GM21423 (cell line): ENCODE measurements around the gene JCAD.
"Not testable (repeated sequence)": the region's sequence is repeated elsewhere in the genome, so short reads cannot be mapped to it uniquely, and the experiment has no call there.

ENCODE experiments used
- ATAC-seq: cut with Tn5 transposase; IDR thresholded peaks from one replicate; pipeline ENCODE4 v1.9.1; 2021; ENCODE audit warnings: mild to moderate bottlenecking, moderate library complexity; ENCODE audit not compliant: unreplicated experiment

Gene JCAD, protein sequence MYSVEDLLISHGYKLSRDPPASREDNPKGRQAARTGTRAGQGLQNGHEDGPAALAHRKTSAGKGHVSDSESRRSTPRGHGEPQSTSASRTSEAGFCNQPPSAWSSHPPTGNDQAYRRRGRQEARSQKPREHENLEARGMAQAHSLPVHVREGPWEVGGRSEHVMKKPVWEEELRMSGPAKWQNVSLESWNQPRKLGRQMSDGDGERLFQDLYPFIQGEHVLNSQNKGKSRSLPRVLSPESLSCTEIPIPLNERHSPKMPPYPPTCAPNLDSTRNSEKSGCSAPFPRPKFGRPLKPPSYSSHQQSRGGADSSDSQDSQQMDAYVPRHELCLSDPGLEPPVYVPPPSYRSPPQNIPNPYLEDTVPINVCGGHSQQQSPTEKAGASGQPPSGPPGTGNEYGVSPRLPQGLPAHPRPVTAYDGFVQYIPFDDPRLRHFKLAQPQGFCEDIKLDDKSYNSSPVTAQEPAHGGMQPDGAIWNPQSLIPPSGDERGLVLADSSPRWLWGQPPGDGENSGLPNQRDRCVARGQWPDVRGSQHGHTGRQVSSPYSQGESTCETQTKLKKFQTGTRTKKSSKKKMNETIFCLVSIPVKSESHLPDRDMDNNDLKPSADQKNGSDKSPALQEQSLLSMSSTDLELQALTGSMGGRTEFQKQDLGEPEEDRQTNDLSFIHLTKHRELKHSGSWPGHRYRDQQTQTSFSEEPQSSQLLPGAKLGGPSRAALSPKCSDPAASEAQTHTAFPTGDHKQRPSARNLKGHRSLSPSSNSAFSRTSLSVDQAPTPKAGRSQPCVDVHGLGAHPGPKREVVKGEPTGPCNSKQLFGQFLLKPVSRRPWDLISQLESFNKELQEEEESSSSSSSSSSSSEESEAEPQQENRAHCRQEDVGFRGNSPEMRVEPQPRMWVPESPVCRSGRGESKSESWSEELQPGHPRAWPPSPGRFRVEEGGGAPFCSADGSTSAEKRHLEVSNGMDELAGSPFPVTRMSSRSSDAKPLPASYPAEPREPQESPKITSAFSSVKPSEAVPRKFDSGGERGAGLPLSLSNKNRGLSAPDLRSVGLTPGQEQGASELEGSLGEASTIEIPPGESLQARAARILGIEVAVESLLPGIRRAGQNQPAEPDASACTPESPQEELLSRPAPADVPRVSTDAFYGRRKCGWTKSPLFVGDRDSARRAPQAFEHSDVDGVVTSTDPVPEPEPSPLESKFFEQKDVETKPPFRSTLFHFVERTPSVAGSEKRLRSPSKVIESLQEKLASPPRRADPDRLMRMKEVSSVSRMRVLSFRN (N-terminal part only)

DNA sequence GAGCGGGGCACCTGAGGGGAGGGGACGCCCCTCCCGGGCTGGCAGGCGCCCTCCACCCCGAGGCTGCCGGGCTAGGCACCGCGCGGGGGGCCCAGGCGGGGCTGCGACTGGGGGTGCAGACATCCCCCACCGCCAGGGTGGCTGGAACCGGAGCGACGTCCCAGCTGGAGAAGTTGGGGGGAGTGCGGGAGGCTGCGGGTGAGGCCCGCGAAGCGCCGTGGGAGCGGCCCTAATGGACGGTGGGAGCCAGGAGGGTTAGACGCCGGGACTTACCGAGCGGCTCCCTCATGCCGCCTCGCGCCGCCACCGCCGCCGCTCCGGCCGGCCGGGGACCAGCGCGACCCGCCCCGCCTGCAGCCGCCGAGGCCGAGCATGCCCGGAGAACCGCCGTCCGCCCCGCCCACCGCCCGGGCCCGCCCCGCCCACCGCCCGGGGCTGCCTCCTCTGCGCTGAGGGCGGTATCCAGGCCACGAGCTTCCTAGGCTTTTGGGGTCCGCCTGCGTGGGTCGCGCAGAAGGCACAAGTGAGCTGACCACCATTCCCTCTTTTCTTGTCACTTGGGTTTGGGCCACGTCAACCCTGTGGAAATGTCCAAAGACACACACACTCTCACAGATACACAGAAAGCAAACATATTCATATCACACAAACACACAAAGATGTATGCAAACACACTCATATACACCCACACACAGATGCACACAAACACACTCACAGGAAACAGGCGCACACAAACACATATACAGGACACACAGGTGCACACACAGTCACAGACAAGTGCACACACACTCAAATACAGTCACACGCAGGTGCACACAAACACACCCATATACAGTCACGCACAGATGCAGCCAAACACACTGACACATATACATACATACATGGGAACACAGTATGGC, at the start of gene JCAD:
Gene JCAD (minus strand): TSS at position 378 of the 899 bp plus-strand sequence. CDS start 11,774 bp downstream, outside the sequence.
- peak; percentile 70 for ATAC-seq

DNA sequence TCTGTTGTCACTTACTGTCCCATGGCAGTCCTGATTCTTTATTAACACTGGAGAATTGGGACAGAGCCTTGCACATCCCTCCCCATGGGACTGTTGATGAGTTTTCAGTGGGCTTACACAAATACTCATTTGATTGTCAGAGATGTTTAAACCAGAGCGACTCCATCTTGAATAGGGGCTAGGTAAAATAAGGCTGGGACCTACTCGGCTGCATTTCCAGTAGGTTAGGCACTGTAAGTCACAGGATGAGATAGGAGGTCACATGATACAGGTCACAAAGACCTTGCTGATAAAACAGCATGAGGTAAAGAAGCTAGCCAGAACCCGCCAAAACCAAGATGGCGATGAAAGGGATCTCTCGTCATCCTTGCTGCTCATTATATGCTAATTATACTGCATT, 47.6 kb upstream of the JCAD start:
- ATAC-seq, result no peak

DNA sequence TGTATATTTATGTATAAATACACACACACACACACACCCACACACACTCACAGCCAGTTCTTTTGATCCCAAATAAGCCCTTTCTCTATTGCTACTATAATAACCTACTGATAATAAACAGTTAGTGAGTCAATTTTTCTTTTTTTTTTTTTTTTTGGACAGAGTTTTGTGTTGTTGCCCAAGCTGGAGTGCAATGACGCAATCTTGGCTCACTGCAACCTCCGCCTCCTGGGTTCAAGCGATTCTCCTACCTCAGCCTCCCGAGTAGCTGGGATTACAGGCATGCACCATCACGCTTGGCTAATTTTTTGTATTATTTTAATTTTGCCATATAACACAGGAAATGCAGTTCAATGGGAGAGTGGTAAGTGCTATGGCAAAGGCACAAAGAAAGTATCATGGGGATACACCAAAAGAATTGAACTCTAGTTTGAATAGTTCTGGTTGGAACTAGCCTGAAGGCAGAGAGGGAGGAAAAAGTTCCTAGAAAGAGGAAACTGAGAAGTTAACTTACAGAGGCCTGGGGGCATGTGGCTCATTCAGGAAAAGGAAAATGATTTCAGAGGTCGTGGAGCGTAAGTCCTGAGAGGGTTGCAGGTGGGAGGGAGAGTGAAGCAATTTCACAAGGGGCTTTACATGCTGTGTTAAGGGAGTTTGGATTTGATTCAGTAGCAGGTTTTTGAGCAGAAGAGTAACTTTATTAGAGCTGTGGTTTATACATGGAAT, 44.4 kb upstream of the JCAD start:
- ATAC-seq, result no peak

DNA sequence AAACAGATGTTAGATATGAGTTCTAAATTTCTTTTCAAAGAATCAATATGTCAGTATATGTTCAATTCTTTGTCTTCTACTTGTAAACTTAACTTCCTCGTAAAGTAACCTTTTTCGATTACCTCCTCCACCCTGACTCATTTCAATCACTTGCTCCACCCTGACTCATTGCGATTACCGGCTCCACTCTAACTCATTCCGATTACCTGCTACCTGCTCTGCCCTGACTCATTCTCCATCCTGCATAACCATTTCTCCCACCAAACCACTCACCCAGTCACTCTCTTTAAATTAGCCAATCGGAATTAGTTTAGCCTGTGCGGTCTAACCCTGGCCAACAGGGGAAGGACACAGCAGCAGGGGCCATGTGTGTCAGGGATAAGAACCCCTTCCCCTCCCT, 40.3 kb upstream of the JCAD start:
- ATAC-seq, result not testable (repeated sequence)

DNA sequence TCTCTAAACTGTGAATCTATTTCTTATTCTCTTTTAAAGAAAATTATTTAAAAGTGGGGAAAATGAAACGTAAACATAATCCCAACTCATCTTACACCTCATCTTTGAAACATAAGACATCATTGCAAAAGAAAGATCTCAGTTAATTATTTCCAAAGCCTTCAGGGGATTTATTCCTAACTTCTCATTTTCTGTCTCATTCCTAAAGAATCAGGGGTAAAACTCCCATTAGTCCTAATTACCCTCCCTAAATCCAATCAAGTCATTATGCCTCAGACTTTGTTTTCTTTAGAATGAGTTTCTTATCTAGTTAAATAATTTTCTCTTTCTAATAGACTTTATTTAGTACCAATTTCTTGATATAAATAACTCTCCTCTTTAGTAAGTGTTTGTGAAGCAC, 39.7 kb upstream of the JCAD start:
- no peak for ATAC-seq

DNA sequence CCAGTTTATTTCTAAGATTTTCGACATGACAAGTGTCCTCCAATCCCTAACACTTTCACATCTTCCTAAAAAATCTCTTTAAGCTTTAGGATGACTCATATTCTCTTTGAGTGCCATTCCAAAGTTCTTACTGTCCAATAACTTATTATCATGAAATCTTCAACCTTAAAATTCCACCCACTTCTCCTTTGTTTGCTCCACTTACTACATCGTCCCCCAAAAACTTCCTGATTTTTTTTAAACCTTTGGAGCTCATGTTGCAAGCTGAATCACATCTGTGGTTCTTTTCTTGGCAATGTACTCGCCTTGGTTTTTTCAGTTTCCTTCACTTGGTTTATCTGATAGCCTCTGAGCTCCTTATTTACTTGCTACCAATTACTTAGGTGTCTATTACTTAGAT, 39.2 kb upstream of the JCAD start:
- ATAC-seq, result no peak

DNA sequence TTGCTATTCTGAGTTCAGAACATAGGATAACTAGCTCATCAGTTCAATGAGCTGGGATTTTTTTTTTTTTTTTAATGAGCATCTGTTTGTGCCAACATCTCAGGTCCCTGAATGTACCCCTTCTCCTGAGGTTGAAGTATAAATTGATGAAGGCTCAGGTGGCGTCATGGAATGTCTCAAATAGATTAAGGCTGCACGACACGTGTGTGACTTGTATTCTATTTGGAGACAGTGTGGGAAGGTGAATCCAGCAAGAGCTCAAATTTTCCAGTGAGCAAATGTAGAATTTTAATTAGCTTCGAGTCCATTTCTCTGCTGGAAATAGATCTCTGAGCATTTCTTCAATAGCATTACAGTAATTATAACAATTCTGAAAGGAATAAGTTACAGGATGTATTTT, 37.2 kb upstream of the JCAD start:
- no peak for ATAC-seq

DNA sequence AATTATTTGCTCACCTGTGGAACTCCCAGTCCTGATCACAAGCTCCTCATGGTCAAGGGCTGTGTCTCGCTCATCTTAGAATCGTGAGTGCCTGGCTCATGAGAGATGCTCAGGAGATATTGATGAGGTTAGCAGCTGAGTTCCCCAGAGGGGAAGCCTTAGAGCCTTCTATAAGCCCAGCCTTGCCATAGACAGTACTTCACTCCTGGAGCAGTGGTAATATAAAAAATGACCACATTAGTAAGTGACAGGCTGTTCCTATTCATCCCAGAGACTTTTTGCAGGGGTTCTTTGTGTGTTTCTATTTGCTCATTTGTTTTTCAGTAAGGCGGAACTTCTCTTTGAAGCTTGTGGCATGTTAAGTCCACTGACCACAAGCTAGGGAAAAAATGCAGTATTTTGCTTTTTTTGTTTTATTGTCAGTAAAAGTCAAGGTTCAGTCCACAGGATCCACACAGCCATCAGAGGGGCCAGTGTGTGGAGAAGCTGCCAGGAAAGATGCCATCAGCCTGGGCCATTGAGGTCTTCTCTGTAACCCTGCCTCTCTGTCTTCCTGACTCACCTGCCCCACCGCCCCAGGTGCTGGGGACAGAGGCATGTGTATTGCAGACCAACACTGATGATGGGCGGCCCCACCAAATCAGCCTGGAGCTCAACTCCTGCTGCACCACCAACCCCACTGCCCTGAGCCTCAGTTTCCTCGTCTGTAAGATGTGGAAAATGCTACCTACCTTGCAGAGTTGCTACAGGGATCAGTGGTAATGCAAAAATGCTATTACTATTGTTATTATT, 36.4 kb upstream of the JCAD start:
- no peak for ATAC-seq

DNA sequence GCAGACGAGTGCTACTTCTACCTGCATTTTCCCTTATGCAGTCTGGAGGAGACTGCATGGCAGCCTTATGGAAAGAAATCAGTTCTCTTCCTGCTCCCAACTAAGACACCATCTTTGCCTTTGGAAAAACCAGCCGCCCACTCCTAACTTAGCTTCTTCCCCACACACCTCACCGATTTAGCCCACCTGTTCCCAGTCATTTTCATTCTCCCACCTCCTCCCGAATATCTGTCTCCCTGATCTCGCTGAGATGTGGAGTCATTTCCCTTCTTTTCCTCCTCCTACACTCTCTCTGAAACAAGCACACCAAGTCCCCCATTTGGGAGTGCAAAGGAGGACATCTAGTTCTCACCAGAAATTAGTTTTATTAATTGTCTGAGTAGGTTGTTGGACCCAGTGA, 35.2 kb upstream of the JCAD start:
- no peak for ATAC-seq

DNA sequence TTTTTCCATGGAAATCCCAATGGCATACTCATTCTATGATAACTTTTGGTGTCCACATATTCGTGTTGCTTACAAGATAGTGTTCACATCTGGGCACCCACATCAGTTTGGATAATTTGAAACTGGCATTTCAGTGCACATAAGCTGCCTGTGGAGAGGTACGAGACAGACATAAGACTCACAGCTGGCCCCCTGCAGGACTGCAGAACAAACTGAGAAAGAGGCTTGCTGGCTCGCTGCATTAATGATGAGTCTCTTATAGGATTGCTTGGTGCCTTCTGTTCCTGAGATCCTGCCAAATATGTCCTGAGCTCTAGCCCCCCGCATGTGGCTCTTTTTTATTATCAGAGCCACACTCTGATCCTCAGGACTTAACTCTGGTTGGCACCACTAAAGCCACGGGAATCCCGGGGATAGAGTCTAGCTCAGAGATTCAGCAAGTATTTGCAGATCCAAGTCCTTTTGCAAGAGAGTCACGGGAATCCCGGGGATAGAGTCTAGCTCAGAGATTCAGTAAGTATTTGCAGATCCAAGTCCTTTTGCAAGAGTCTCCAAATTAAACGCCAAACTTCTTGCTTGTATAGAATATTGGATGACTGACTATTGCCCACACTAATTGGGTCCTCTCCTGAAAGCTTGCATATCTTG, 34.0 kb upstream of the JCAD start:
- no peak for ATAC-seq

DNA sequence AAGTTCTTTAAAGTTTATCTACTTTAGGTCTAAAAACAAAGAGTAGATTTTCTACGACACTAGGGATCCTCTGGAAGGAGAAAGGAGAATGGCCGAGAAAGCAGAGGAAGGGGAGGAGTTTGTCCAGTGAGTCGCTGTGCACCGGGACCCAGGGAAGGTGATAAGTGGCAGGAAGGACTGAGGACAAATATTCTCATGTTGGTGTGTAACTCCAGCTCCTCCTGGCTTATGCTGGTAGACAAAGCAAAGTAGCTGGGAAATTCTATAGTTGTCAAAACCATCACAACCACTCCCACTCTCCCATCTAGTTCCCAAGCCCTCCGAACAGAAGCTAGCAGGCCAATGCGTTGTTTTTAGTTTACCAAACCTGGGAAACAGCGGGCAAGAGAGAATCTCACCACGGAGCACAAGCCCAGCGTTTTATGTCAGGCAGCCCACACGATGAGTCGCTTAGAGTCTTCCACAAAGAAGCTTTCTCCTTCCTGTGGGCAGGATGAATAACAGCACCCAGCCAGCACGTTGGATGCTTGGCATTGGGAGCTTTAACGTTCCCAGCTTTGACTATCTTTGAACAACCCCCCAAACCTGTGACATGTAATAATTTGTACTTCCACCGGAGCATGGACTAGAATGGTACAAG, 32.9 kb upstream of the JCAD start:
- ATAC-seq, result no peak

DNA sequence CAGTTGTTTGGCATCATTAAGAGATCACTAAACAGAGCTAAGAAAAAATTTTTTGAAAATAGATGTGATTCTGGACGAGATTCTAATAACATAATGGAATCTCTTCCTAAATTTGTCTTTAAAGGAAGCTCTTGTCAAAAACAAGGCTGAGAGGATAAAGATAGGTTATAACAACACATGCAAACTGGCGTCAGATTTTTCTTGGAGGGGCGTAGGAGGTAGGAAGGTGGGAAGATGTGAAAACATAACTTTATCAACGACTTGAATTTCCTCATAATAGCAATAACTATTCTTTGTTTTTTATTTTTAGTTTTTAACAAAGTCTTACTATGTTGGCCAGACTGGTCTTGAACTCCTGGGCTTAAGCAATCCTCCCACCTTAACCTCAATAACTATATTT, 31.8 kb upstream of the JCAD start:
- no peak for ATAC-seq

DNA sequence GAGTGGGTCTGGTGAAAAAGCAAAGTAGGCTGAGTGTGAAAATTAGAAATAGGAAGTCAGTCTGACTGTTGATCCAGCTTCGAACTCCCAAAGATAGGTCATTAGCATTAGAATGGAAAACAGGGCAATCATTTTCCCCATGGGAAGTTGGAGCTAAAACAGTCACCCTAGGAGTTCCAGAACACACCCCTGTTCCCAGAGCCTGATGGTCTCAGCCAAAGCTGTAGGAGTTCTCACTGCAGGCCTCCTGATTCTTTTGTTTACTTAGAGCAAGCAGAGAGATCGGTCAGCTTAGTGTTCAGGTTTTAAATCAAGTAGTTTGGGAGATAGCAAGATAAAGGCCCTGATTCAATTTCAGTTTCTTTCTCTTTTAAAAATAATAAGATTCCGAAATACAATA, 28.8 kb upstream of the JCAD start:
- ATAC-seq, result no peak

DNA sequence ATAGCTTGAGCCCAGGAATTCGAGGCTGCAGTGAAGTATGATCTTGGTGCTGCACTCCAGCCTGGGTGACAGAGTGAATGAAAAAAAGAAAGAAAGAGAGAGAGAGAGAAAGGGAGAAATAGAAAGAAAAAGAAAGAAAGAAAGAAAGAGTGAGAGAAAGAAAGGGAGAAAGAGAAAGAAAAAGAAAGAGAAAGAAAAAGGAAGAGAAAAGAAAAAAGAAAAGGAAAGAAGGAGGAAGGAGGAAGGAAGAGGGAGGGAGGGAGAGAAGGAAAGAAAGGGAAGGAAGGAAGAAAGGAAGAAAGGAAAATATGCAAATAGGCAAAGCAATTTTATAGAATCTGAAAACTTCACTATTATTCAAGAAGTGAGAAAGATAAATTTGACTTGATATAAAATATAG, 24.5 kb upstream of the JCAD start:
- ATAC-seq, result no peak

DNA sequence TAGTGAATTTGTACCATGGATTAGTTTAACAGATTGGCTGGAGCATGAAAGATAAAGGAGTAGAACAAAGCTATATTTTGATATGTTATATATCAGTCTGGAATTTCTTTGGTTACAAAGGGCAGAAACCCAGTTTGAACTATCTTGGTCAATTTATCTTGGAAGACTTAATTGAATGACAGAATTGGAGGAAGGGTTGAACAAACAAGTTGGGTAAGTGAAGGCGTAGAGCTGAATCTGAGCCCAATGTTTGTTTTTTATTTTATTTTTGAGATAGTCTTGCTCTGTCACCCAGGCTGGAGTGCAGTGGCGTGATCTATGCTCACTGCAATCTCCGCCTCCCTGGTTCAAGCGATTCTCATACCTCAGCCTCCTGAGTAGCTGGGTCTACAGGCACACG, 21.8 kb upstream of the JCAD start:
- ATAC-seq, result no peak

DNA sequence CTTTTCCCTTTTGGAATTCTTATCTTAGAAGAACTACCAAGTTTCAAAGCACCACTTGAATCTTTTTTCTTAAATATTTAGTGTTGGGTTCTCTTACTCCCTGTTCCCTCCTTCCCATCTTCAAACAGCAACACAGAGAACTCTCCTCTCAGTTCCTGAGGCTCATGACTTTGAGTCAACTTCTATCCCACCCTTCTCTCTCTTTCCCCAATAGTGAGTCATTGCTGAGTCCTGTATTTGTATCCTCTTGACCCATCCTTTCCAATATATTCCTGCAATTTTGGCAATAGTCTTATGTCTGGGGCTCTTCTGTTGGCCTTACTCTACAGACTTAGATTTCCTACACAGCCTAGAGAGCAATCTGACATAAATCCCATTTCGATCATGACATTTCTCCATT, 20.8 kb upstream of the JCAD start:
- no peak for ATAC-seq

DNA sequence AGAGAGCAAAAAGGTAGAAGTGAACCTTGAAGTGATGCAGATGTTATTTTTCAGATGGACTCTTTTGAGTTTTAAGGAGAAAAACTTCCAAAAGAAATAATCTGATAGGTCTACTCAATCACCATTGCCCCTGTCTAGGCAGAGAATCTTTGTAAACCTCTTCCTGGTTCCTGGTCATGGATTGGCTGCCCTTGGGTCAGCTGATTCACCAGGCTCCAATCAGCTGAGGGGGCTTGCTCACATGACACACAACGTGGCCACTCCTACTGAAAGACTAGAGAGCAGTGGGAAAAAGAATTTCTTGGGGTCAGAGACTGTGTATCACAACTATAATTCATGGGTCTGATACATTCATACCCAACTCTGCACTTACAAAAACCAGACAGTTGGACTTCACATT, 20.0 kb upstream of the JCAD start:
- ATAC-seq, result no peak

DNA sequence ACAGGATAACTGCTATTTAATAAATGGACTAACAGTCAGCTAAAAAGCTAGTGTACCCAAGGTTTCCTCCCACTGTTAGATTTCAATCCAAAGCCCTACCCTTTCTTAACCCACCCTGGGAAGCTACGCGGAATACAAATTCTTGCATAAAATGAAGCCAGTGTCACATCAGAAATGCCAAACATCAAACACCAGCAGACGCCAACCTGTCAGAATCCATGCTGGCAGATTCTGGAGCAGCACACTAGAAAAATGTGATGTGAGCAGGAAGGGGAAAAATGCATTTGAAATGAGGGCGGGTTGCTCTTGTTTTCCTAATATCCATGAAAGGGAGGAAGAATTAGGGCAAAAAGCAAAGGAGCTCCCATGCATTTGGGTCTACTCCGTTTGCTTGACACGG, 16.1 kb upstream of the JCAD start:
- no peak for ATAC-seq
